Measurements from ENCODE around the gene PRDX3. TPM values are rescaled to one million over a fixed set of nuclear protein-coding genes. Genes with fewer than 3 reads are reported as not detected.

The PRDX3 gene
- total and polyA plus RNA-seq, 8 donors = 27.1 to 87.4 (median 45.0) TPM

- intact Hi-C loops (cut with DNase I) = no loop called here
- H3K4me3 ChIP-seq = no peak overlapping the region
- no peaks in the 10 kb centered on the region for H3K36me3 ChIP-seq
- FAIRE-seq = no peak
- H3K27me3 ChIP-seq = no peaks in the 10 kb centered on the region
- no peak for TF ChIP-seq CTCF (IDR thresholded peaks at IDR 0.05)
- WGBS, 2 donors = 96 to 97% methylated on average over 2 of the region's 2 CpGs
- H3K9me3 ChIP-seq = no peaks in the 10 kb centered on the region
- ATAC-seq = no peak
- DNase-seq = no peak
- peaks cover 0 to 25% (median 0%) of the 10 kb centered on the region in 3 donors for H3K4me1 ChIP-seq
- H3K27ac ChIP-seq = peak overlapping the region in 1 of 4 donors; percentile 1
Measured at GRCh38 chr10:119210633-119211032, 32.0 kb upstream of the PRDX3 start.

- no peak overlapping the region for H3K27ac ChIP-seq
- DNase-seq = no peak
- no peak overlapping the region for H3K4me3 ChIP-seq
- H3K36me3 ChIP-seq = no peaks in the 10 kb centered on the region
- no peaks in the 10 kb centered on the region for H3K27me3 ChIP-seq
- no peak for TF ChIP-seq CTCF (IDR thresholded peaks at IDR 0.05)
- no peaks in the 10 kb centered on the region for H3K9me3 ChIP-seq
- H3K4me1 ChIP-seq = peaks cover 0 to 25% (median 0%) of the 10 kb centered on the region in 3 donors
- FAIRE-seq = no peak
- ATAC-seq = no peak
- 47 to 51% methylated on average over 9 of the region's 9 CpGs for WGBS, 2 donors
- intact Hi-C loops (cut with DNase I) = loop anchor here in 2 of 3 donors (10.0 kb wide), 1 partner anchor 205 kb away; no protein-coding TSS in a partner anchor
Measured at GRCh38 chr10:119209736-119210355, 31.2 kb upstream of the PRDX3 start.

GRCh38 chr10:119209035-119209735, 30.6 kb upstream of the PRDX3 start:
- 38 to 41% methylated on average over 15 of the region's 15 CpGs for WGBS, 2 donors
- peak overlapping the region in 2 of 4 donors; percentile 79 to 85 for H3K4me3 ChIP-seq
- intact Hi-C loops (cut with DNase I) = loop anchor here in 2 of 3 donors (10.0 kb wide), 1 partner anchor 206 kb away; no protein-coding TSS in a partner anchor
- no peaks in the 10 kb centered on the region for H3K9me3 ChIP-seq
- DNase-seq = peak in 5 of 6 donors; percentile 30 to 70 (median 50)
- no peak for FAIRE-seq
- H3K27ac ChIP-seq = peak overlapping the region in 1 of 4 donors; percentile 76
- no peaks in the 10 kb centered on the region for H3K27me3 ChIP-seq
- peaks cover 0 to 25% (median 0%) of the 10 kb centered on the region in 3 donors for H3K4me1 ChIP-seq
- TF ChIP-seq CTCF (IDR thresholded peaks at IDR 0.05) = peak; percentile 18 to 77 (median 48)
- ATAC-seq = no peak
- H3K36me3 ChIP-seq = no peaks in the 10 kb centered on the region

GRCh38 chr10:119208553-119208940, 29.9 kb upstream of the PRDX3 start:
- DNase-seq (no peak), FAIRE-seq (no peak), ATAC-seq (no peak)
- Histone ChIP-seq H3K4me1 (peaks cover 0 to 25% (median 0%) of the 10 kb centered on the region in 3 donors), H3K27ac (peak overlapping the region in 1 of 4 donors; percentile 76), H3K27me3 (no peaks in the 10 kb centered on the region), H3K36me3 (no peaks in the 10 kb centered on the region), H3K9me3 (no peaks in the 10 kb centered on the region), H3K4me3 (peak overlapping the region in 2 of 4 donors; percentile 79 to 85)
- TF ChIP-seq CTCF (IDR thresholded peaks at IDR 0.05) = no peak
- 26 to 36% methylated on average over 3 of the region's 3 CpGs for WGBS, 2 donors
- intact Hi-C loops (cut with DNase I) = loop anchor here in 2 of 3 donors (10.0 kb wide), 1 partner anchor 206 kb away; no protein-coding TSS in a partner anchor

Data from pancreas (tissue), 10 donors.